Measurements from ENCODE around the gene PLA2G5. TPM values are rescaled to one million over a fixed set of nuclear protein-coding genes. Genes with fewer than 3 reads are reported as not detected.

The PLA2G5 gene
- total and polyA plus RNA-seq, 2 of the 4 experiments (the other 2 are of a cell fraction) = not detected

DNA sequence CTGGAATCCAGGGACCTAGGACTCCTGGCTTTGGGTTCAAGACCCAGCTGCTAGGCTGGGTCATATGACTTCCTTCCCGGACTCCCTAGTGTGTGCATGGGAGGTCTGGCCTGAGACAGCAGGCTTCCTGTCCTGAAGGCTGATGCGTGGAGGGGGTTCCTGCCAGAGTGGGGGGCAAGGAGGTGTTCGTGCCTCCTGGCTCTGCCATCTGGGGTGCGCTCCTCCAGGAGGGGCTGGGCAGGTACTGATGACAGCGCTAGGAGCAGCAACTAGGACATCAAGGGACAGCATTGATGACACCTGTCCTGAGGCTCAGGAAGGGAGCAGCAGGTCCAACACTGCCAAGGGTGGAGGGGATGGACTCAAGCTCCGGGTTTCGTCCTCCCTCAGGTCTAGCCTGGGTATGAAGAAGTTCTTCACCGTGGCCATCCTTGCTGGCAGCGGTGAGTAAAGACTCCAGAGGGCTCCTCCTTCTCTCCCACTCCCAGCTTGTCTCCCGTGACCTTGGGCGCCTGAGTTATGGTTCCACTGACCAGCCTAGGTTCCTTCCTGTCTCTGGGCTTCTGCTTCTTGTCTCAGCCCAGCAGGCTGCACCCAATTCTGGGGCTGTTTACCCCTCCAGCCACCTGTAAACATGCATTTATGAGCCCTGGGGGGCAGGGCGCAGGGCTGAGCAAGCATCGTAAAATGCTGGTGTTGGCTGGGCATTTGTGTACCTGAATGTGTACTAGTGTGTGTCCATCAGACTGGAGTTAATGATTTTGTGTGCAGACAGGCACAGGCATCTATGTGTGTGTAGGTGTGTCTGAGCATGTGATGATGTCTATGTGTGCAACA lies 70.0 kb downstream of the PLA2G5 start:
- no peak overlapping the region for H3K4ac ChIP-seq (ENCODE audit: low read depth, low read length)
- H3K9ac ChIP-seq (ENCODE audit: low read depth, low read length) = no peak overlapping the region
- 0 out of 2 replicates have a peak, but pooled peaks cover 3% of the 10 kb centered on the region for H3K9me1 ChIP-seq (ENCODE audit: insufficient read depth, low read length)
- no peak overlapping the region for H2AK5ac ChIP-seq (ENCODE audit: low read depth, low read length)
- no peaks in the 10 kb centered on the region for H3K79me1 ChIP-seq (ENCODE audit: low read depth in 1 of 2, low read length in 2 of 2)
- no TSS peak for BruUV-seq (replicated peaks)
- H3K18ac ChIP-seq (ENCODE audit: low read depth, low read length) = no peak overlapping the region
- no peak for ATAC-seq (ENCODE audit: low read depth)
- H4K20me1 ChIP-seq (ENCODE audit: insufficient read depth, low read length) = no peaks in the 10 kb centered on the region; the same call in 1 of the 2 replicates
- POLR2A ChIA-PET (ENCODE audit: unreplicated experiment) = no interaction called here
- H2BK120ac ChIP-seq (ENCODE audit: low read depth, low read length) = no peak overlapping the region
- no peak overlapping the region for H3K14ac ChIP-seq (replicated peaks; ENCODE audit: low read depth, low read length)
- no peak overlapping the region for H3K23ac ChIP-seq (ENCODE audit: low read depth, low read length)
- intact Hi-C loops (cut with micrococcal nuclease) (no loop called here), dilution Hi-C loops (cut with HindIII; ENCODE audit: low sequenced_read_pairs, unreplicated experiment) (no loop called here), in situ Hi-C loops (cut with MboI; ENCODE audit: low sequenced_read_pairs) (no loop called here)
- H4K5ac ChIP-seq (ENCODE audit: low read depth, low read length) = no peak overlapping the region
- no peak overlapping the region for H2BK15ac ChIP-seq (ENCODE audit: low read depth, low read length)
- no peak for DNase-seq
- CTCF ChIA-PET = no interaction called here
- H2BK20ac ChIP-seq (ENCODE audit: low read depth, low read length) = no peak overlapping the region
- no peak overlapping the region for H2AFZ ChIP-seq (replicated peaks; ENCODE audit: low read length, poor library complexity)
- no peak overlapping the region for H3K4me3 ChIP-seq (ENCODE audit: insufficient read depth, low read depth, low read length)
- H3K4me1 ChIP-seq (ENCODE audit: control insufficient read depth, insufficient read depth, low read length) = no peaks in the 10 kb centered on the region
- no peak overlapping the region for H4K91ac ChIP-seq (ENCODE audit: insufficient read depth, low read depth, low read length)
- H3K36me3 ChIP-seq (ENCODE audit: control insufficient read depth, insufficient read depth, low read length) = no peaks in the 10 kb centered on the region
- H3K9me3 ChIP-seq (ENCODE audit: control insufficient read depth, insufficient read depth, low read length) = no peaks in the 10 kb centered on the region
- H3K27me3 ChIP-seq (ENCODE audit: control insufficient read depth, insufficient read depth, low read length) = peaks cover 22% of the 10 kb centered on the region
- H3K4me2 ChIP-seq (ENCODE audit: low read depth, low read length) = no peak overlapping the region
- H2BK5ac ChIP-seq (ENCODE audit: low read depth, low read length, poor library complexity, severe bottlenecking) = no peak overlapping the region
- H2AK9ac ChIP-seq (replicated peaks; ENCODE audit: low read depth, low read length, poor library complexity) = peak overlapping the region; percentile 42
- TF ChIP-seq MXI1 (IDR thresholded peaks at IDR 0.05; ENCODE audit: borderline replicate concordance, low read depth, low read length) (no peak), SMC3 (IDR thresholded peaks at IDR 0.05; ENCODE audit: low read depth, low read length) (no peak), FOS (IDR thresholded peaks at IDR 0.05; ENCODE audit: low read depth, low read length) (no peak), CHD1 (IDR thresholded peaks at IDR 0.05; ENCODE audit: low read depth, low read length) (no peak), CEBPB (IDR thresholded peaks at IDR 0.05; ENCODE audit: low read depth, low read length) (no peak), USF2 (IDR thresholded peaks at IDR 0.05; ENCODE audit: low read depth, low read length) (no peak), RFX5 (IDR thresholded peaks at IDR 0.05; ENCODE audit: low read depth, low read length) (no peak), RCOR1 (IDR thresholded peaks at IDR 0.05; ENCODE audit: insufficient replicate concordance, low read length) (no peak), ELK1 (IDR thresholded peaks at IDR 0.05; ENCODE audit: borderline replicate concordance, low read depth, low read length) (no peak), MAFK (IDR thresholded peaks at IDR 0.05; ENCODE audit: low read depth, low read length) (no peak), BHLHE40 (IDR thresholded peaks at IDR 0.05; ENCODE audit: low read depth, low read length) (no peak), MAZ (IDR thresholded peaks at IDR 0.05; ENCODE audit: borderline replicate concordance, low read depth, low read length) (no peak), RAD21 (IDR thresholded peaks at IDR 0.05; ENCODE audit: low read length) (no peak), POLR2A (IDR thresholded peaks at IDR 0.05; ENCODE audit: low read depth, low read length) (no peak)
- TF ChIP-seq, protein P1, sequence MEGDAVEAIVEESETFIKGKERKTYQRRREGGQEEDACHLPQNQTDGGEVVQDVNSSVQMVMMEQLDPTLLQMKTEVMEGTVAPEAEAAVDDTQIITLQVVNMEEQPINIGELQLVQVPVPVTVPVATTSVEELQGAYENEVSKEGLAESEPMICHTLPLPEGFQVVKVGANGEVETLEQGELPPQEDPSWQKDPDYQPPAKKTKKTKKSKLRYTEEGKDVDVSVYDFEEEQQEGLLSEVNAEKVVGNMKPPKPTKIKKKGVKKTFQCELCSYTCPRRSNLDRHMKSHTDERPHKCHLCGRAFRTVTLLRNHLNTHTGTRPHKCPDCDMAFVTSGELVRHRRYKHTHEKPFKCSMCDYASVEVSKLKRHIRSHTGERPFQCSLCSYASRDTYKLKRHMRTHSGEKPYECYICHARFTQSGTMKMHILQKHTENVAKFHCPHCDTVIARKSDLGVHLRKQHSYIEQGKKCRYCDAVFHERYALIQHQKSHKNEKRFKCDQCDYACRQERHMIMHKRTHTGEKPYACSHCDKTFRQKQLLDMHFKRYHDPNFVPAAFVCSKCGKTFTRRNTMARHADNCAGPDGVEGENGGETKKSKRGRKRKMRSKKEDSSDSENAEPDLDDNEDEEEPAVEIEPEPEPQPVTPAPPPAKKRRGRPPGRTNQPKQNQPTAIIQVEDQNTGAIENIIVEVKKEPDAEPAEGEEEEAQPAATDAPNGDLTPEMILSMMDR (conservative IDR thresholded peaks at IDR 0.05; ENCODE audit: low read depth, low read length) = no peak
- no peak overlapping the region for H3K27ac ChIP-seq (ENCODE audit: insufficient read depth, low read length)
- H3K56ac ChIP-seq (ENCODE audit: extremely low read depth, insufficient read depth, low read length) = no peak overlapping the region
- WGBS, 2 experiments (ENCODE audit: extremely low coverage in 2 of 2, insufficient read length in 1 of 2) = 93% methylated on average over 3 of the region's 13 CpGs; no CpG with 5 or more reads in 1 of the 2 experiments
- H4K8ac ChIP-seq (ENCODE audit: low read depth in 2 of 2, low read length in 2 of 2) = no peak overlapping the region

Data from IMR-90 (cell line).